DND-41 (cell line): ENCODE results near the gene DRAP1.

Source experiments
- ATAC-seq: fragments of 200-7000 bp; cut with Tn5 transposase; 3 replicates; pipeline ENCODE4 v1.9.1; 2021; ENCODE audit warnings: low read depth; ENCODE audit not compliant: insufficient read depth
- DNase-seq: peaks from one replicate; pipeline ENCODE4 v3.0.0-alpha.2; 2020
- H2AFZ ChIP-seq: 2 replicates; pipeline ENCODE4 v1.6.0; 2012; ENCODE audit warnings: low read depth, low read length
- H3K27ac ChIP-seq: 2 replicates; pipeline ENCODE4 v1.5.1; 2012; ENCODE audit warnings: low read length, inconsistent platforms
- H3K27me3 ChIP-seq: fragments of 200-600 bp; sonication (generic); 2 replicates; pipeline ENCODE4 v1.6.0; 2012; ENCODE audit warnings: low read length, mild to moderate bottlenecking, inconsistent platforms; ENCODE audit not compliant: insufficient read depth, poor library complexity
- H3K36me3 ChIP-seq: 2 replicates; pipeline ENCODE4 v1.5.1; 2012; ENCODE audit warnings: low read length, inconsistent platforms; ENCODE audit not compliant: insufficient read depth
- H3K4me1 ChIP-seq: 2 replicates; pipeline ENCODE4 v1.5.1; 2012; ENCODE audit warnings: mild to moderate bottlenecking, low read length; ENCODE audit not compliant: insufficient read depth
- H3K4me2 ChIP-seq: 2 replicates; pipeline ENCODE4 v1.6.0; 2012; ENCODE audit warnings: mild to moderate bottlenecking, moderate library complexity, low read length, inconsistent platforms; ENCODE audit not compliant: insufficient read depth
- H3K4me3 ChIP-seq, 2 experiments: fragments of 200-600 bp in 1 of 2; shearing (Covaris generic) in 1 of 2; 2 replicates each; pipeline ENCODE4 v1.5.1; 2012 to 2016; ENCODE audit warnings: inconsistent platforms in 2 of 2, low read length in 2 of 2, mild to moderate bottlenecking in 2 of 2, low read depth in 1 of 2, moderate library complexity in 1 of 2
- H3K79me2 ChIP-seq: 2 replicates; pipeline ENCODE4 v1.6.0; 2012; ENCODE audit warnings: low read length, inconsistent platforms; ENCODE audit not compliant: insufficient read depth
- H3K9ac ChIP-seq: 2 replicates; pipeline ENCODE4 v1.6.0; 2012; ENCODE audit warnings: low read depth, mild to moderate bottlenecking, inconsistent platforms, low read length, moderate library complexity
- H3K9me3 ChIP-seq: 2 replicates; pipeline ENCODE4 v1.5.1; 2012; ENCODE audit warnings: low read length, moderate library complexity, mild to moderate bottlenecking, inconsistent platforms; ENCODE audit not compliant: insufficient read depth, severe bottlenecking
- H4K20me1 ChIP-seq: 2 replicates; pipeline ENCODE4 v1.6.0; 2012; ENCODE audit warnings: low read length; ENCODE audit not compliant: insufficient read depth
- CTCF ChIP-seq: IDR thresholded peaks from 2 replicates; pipeline ENCODE4 v1.5.1; 2012; ENCODE audit warnings: borderline replicate concordance, low read length, moderate library complexity, mild to moderate bottlenecking; ENCODE audit not compliant: poor library complexity, severe bottlenecking; ENCODE audit errors: extremely low read depth
- EZH2 ChIP-seq: IDR thresholded peaks from 3 replicates; pipeline ENCODE4 v1.6.1; 2012; ENCODE audit warnings: borderline replicate concordance, low read depth, mild to moderate bottlenecking, moderate library complexity, low read length, inconsistent platforms; ENCODE audit not compliant: severe bottlenecking

DRAP1 gene

GRCh38 chr11:65870706-65871681, 48.2 kb upstream of the DRAP1 start:
- no peak for DNase-seq
- H3K79me2 ChIP-seq = no peaks in the 10 kb centered on the region
- peaks cover 5% of the 10 kb centered on the region; the same call in 1 of the 2 replicates for H4K20me1 ChIP-seq
- no peaks in the 10 kb centered on the region for H3K27me3 ChIP-seq
- no peak overlapping the region for H3K4me2 ChIP-seq
- ATAC-seq = no peak
- peaks cover 19% of the 10 kb centered on the region for H3K4me1 ChIP-seq
- H3K9me3 ChIP-seq = no peaks in the 10 kb centered on the region
- H2AFZ ChIP-seq = no peak overlapping the region
- peaks cover 14% of the 10 kb centered on the region for H3K36me3 ChIP-seq
- TF ChIP-seq EZH2 (no peak), CTCF (no peak)
- no peak overlapping the region for H3K27ac ChIP-seq
- H3K4me3 ChIP-seq = no peak overlapping the region
- H3K9ac ChIP-seq = no peak overlapping the region

DNA sequence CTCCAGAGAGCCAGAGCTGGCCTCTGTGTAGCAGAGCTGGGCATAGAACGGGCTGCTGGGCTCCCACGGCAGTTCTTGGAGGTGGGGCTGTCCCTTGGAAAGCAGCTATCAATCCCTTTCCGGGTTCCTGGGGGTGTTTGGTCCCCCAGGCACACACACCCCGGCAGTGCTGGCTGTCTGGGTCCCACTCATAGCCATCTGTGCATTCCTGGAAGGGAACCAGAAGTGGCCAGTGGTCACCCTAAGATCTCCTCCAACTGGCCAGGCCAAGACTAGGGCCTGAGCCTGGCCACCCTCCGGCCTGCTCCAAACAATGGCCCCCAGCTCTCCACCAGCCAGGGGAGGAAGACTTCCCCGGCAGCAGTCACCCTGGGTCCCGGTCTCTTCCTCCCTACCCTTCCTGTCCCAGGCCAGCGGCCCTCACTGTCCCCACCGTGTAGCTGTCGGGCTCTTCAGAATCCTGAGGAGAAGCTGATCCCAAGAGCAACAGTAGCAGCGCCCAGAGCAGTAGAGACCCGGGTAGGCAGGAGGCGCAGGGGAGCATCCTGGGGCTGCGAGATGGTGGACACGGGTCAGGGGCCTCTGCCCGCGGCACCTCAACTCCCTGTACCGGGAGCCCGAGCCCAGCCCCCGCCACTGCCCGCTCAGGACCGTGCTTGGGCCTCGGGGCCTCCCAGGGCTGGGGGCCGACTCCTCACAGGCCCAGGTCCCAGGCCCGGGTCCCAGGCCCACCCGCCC, 47.2 kb upstream of the DRAP1 start:
- no peak for DNase-seq
- Histone ChIP-seq H3K4me1 (peaks cover 19% of the 10 kb centered on the region), H2AFZ (no peak overlapping the region), H3K9me3 (no peaks in the 10 kb centered on the region), H3K79me2 (no peaks in the 10 kb centered on the region), H3K36me3 (peaks cover 5% of the 10 kb centered on the region), H4K20me1 (peaks cover 5% of the 10 kb centered on the region; the same call in 1 of the 2 replicates), H3K4me3 (no peak overlapping the region), H3K4me2 (no peak overlapping the region), H3K27me3 (no peaks in the 10 kb centered on the region), H3K27ac (no peak overlapping the region), H3K9ac (no peak overlapping the region)
- no peak for ATAC-seq
- no peak for TF ChIP-seq EZH2
- TF ChIP-seq CTCF = no peak

GRCh38 chr11:65872586-65873317, 46.5 kb upstream of the DRAP1 start, which contains the start of gene EFEMP2:
Gene EFEMP2 (minus strand): TSS chr11:65872800. CDS start chr11:65872354, 446 bp downstream.
- Histone ChIP-seq H3K27me3 (no peaks in the 10 kb centered on the region), H3K4me1 (peaks cover 19% of the 10 kb centered on the region), H3K27ac (peak within 1 kb of the TSS; percentile 73), H3K4me2 (peak within 1 kb of the TSS; percentile 94), H3K79me2 (no peaks in the 10 kb centered on the region), H3K4me3 (peak within 1 kb of the TSS; percentile 1 to 62; a peak in 3 of 4 replicates), H4K20me1 (no peaks in the 10 kb centered on the region), H3K9me3 (no peaks in the 10 kb centered on the region), H3K36me3 (no peaks in the 10 kb centered on the region), H3K9ac (peak within 1 kb of the TSS; percentile 67), H2AFZ (peak within 1 kb of the TSS; percentile 89)
- DNase-seq = no peak
- ATAC-seq = no peak
- TF ChIP-seq EZH2 (no peak), CTCF (no peak)
